ENCODE data around the gene VAV3. TPM values are rescaled to one million over a fixed set of nuclear protein-coding genes. Genes with fewer than 3 reads are reported as not detected.
"Not testable (repeated sequence)": the region's sequence is repeated elsewhere in the genome, so short reads cannot be mapped to it uniquely, and the experiment has no call there.

The VAV3 gene
- total RNA-seq, 1 experiment from 2014 or later: 0.57 TPM

- no peak for DNase-seq
- TF ChIP-seq, protein P1, sequence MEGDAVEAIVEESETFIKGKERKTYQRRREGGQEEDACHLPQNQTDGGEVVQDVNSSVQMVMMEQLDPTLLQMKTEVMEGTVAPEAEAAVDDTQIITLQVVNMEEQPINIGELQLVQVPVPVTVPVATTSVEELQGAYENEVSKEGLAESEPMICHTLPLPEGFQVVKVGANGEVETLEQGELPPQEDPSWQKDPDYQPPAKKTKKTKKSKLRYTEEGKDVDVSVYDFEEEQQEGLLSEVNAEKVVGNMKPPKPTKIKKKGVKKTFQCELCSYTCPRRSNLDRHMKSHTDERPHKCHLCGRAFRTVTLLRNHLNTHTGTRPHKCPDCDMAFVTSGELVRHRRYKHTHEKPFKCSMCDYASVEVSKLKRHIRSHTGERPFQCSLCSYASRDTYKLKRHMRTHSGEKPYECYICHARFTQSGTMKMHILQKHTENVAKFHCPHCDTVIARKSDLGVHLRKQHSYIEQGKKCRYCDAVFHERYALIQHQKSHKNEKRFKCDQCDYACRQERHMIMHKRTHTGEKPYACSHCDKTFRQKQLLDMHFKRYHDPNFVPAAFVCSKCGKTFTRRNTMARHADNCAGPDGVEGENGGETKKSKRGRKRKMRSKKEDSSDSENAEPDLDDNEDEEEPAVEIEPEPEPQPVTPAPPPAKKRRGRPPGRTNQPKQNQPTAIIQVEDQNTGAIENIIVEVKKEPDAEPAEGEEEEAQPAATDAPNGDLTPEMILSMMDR (IDR thresholded peaks at IDR 0.05; ENCODE audit: insufficient read depth in 1 of 2, low read depth in 1 of 2, low read length in 1 of 2, severe bottlenecking in 1 of 2, unreplicated experiment in 1 of 2): no peak
Observed at GRCh38 chr1:107702946-107703571, 261.9 kb downstream of the VAV3 start.

GRCh38 chr1:107700651-107701050, 264.3 kb downstream of the VAV3 start:
- H3K9me3 Mint-ChIP-seq (ENCODE audit: unreplicated experiment); H3K27me3 Mint-ChIP-seq (ENCODE audit: insufficient read depth, unreplicated experiment); BruUV-seq (replicated peaks); H3K4me1 Mint-ChIP-seq (ENCODE audit: low read depth, unreplicated experiment); CTCF ChIA-PET; H3K4me3 Mint-ChIP-seq (ENCODE audit: unreplicated experiment); DNase-seq; H3K36me3 Mint-ChIP-seq (ENCODE audit: insufficient read depth, unreplicated experiment); H3K4me3 ChIP-seq (ENCODE audit: low read depth, low read length); H3K9me3 ChIP-seq; H3K27me3 ChIP-seq (replicated peaks; ENCODE audit: control insufficient read depth, insufficient read depth, low read length); H3K36me3 ChIP-seq (ENCODE audit: control insufficient read depth, insufficient read depth, low read length); H3K4me1 ChIP-seq; POLR2A ChIA-PET; H3K27ac Mint-ChIP-seq (ENCODE audit: unreplicated experiment); intact Hi-C loops (cut with micrococcal nuclease; ENCODE audit: unreplicated experiment): not testable (repeated sequence)

More at GRCh38 chr1:107702946-107703571, 261.9 kb downstream of the VAV3 start:
- POLR2A ChIA-PET: no interaction called here
- Histone ChIP-seq H3K9me3 (no peaks in the 10 kb centered on the region), H3K4me3 (ENCODE audit: low read depth, low read length) (no peak overlapping the region), H3K4me1 (no peaks in the 10 kb centered on the region), H3K36me3 (ENCODE audit: control insufficient read depth, insufficient read depth, low read length) (no peaks in the 10 kb centered on the region), H3K27me3 (replicated peaks; ENCODE audit: control insufficient read depth, insufficient read depth, low read length) (no peaks in the 10 kb centered on the region)
- no peaks in the 10 kb centered on the region for H3K4me1 Mint-ChIP-seq (ENCODE audit: low read depth, unreplicated experiment)
- H3K9me3 Mint-ChIP-seq (ENCODE audit: unreplicated experiment): no peaks in the 10 kb centered on the region
- BruUV-seq (replicated peaks): no TSS peak
- intact Hi-C loops (cut with micrococcal nuclease; ENCODE audit: unreplicated experiment): no loop called here
- CTCF ChIA-PET: no interaction called here
- H3K4me3 Mint-ChIP-seq (ENCODE audit: unreplicated experiment): no peak overlapping the region
- H3K27ac Mint-ChIP-seq (ENCODE audit: unreplicated experiment): no peak overlapping the region
- H3K27me3 Mint-ChIP-seq (ENCODE audit: insufficient read depth, unreplicated experiment): peaks cover 6% of the 10 kb centered on the region
- no peaks in the 10 kb centered on the region for H3K36me3 Mint-ChIP-seq (ENCODE audit: insufficient read depth, unreplicated experiment)

GRCh38 chr1:107698161-107698560, 266.8 kb downstream of the VAV3 start:
- Mint-ChIP-seq H3K36me3 (ENCODE audit: insufficient read depth, unreplicated experiment) (no peaks in the 10 kb centered on the region), H3K4me3 (ENCODE audit: unreplicated experiment) (no peak overlapping the region), H3K27ac (ENCODE audit: unreplicated experiment) (no peak overlapping the region), H3K27me3 (ENCODE audit: insufficient read depth, unreplicated experiment) (peaks cover 3% of the 10 kb centered on the region), H3K9me3 (ENCODE audit: unreplicated experiment) (no peaks in the 10 kb centered on the region), H3K4me1 (ENCODE audit: low read depth, unreplicated experiment) (no peaks in the 10 kb centered on the region)
- no peaks in the 10 kb centered on the region for H3K4me1 ChIP-seq
- POLR2A ChIA-PET: no interaction called here
- DNase-seq: no peak
- no peak overlapping the region for H3K4me3 ChIP-seq (ENCODE audit: low read depth, low read length)
- intact Hi-C loops (cut with micrococcal nuclease; ENCODE audit: unreplicated experiment): no loop called here
- no peaks in the 10 kb centered on the region for H3K36me3 ChIP-seq (ENCODE audit: control insufficient read depth, insufficient read depth, low read length)
- TF ChIP-seq, protein P1 (IDR thresholded peaks at IDR 0.05; ENCODE audit: insufficient read depth in 1 of 2, low read depth in 1 of 2, low read length in 1 of 2, severe bottlenecking in 1 of 2, unreplicated experiment in 1 of 2): no peak
- H3K27me3 ChIP-seq (replicated peaks; ENCODE audit: control insufficient read depth, insufficient read depth, low read length): no peaks in the 10 kb centered on the region
- H3K9me3 ChIP-seq: no peaks in the 10 kb centered on the region
- BruUV-seq (replicated peaks): no TSS peak
- CTCF ChIA-PET: no interaction called here

GRCh38 chr1:107695341-107695740, 269.6 kb downstream of the VAV3 start:
- ChIA-PET CTCF (no interaction called here), POLR2A (no interaction called here)
- Mint-ChIP-seq H3K36me3 (ENCODE audit: insufficient read depth, unreplicated experiment) (no peaks in the 10 kb centered on the region), H3K4me1 (ENCODE audit: low read depth, unreplicated experiment) (no peaks in the 10 kb centered on the region), H3K9me3 (ENCODE audit: unreplicated experiment) (no peaks in the 10 kb centered on the region), H3K27ac (ENCODE audit: unreplicated experiment) (no peak overlapping the region), H3K27me3 (ENCODE audit: insufficient read depth, unreplicated experiment) (no peaks in the 10 kb centered on the region), H3K4me3 (ENCODE audit: unreplicated experiment) (no peak overlapping the region)
- no peak for DNase-seq
- intact Hi-C loops (cut with micrococcal nuclease; ENCODE audit: unreplicated experiment): no loop called here
- no peaks in the 10 kb centered on the region for H3K27me3 ChIP-seq (replicated peaks; ENCODE audit: control insufficient read depth, insufficient read depth, low read length)
- no peak overlapping the region for H3K4me3 ChIP-seq (ENCODE audit: low read depth, low read length)
- H3K9me3 ChIP-seq: no peaks in the 10 kb centered on the region
- TF ChIP-seq, protein P1 (IDR thresholded peaks at IDR 0.05; ENCODE audit: insufficient read depth in 1 of 2, low read depth in 1 of 2, low read length in 1 of 2, severe bottlenecking in 1 of 2, unreplicated experiment in 1 of 2): no peak
- H3K4me1 ChIP-seq: no peaks in the 10 kb centered on the region
- no TSS peak for BruUV-seq (replicated peaks)
- H3K36me3 ChIP-seq (ENCODE audit: control insufficient read depth, insufficient read depth, low read length): no peaks in the 10 kb centered on the region

Data from Caco-2 (cell line).